Liver (tissue), 3 donors: ENCODE measurements around the gene LCE1E.

Experiments used
- CTCF ChIP-seq: fragments of 150-350 bp; IDR thresholded peaks from 2 replicates; pipeline ENCODE4 v1.5.1; 2017; ENCODE audit warnings: improper control_type of control experiment, low read depth, low read length; ENCODE audit not compliant: missing input control
- EGR1 ChIP-seq, 2 donors: IDR thresholded peaks; 2 replicates each; pipeline ENCODE4 v1.6.1; 2016 to 2018; ENCODE audit warnings: antibody characterized with exemption in 2 of 2, low read depth in 2 of 2
- GABPA ChIP-seq, 2 donors: IDR thresholded peaks in 1 of 2; conservative IDR thresholded peaks in 1 of 2; 2 replicates each; pipeline ENCODE4 v1.6.1; 2016; ENCODE audit warnings: antibody characterized with exemption in 2 of 2, mild to moderate bottlenecking in 1 of 2, moderate library complexity in 1 of 2
- HNF4A ChIP-seq, 2 donors: conservative IDR thresholded peaks; 2 replicates each; pipeline ENCODE4 v1.6.1; 2016; ENCODE audit warnings: antibody characterized with exemption in 2 of 2, mild to moderate bottlenecking in 2 of 2
- HNF4G ChIP-seq: IDR thresholded peaks from 2 replicates; pipeline ENCODE4 v1.6.1; 2016; ENCODE audit warnings: antibody characterized with exemption
- JUND ChIP-seq, 2 donors: IDR thresholded peaks; 2 replicates each; pipeline ENCODE4 v1.6.1; 2016; ENCODE audit warnings: antibody characterized with exemption in 2 of 2
- MAX ChIP-seq: IDR thresholded peaks from 2 replicates; pipeline ENCODE4 v1.6.1; 2016; ENCODE audit warnings: antibody characterized with exemption
- RAD21 ChIP-seq, 2 donors: IDR thresholded peaks; 2 replicates each; pipeline ENCODE4 v1.6.1; 2016; ENCODE audit warnings: antibody characterized with exemption in 2 of 2, mild to moderate bottlenecking in 2 of 2
- REST ChIP-seq: IDR thresholded peaks from 2 replicates; pipeline ENCODE4 v1.6.1; 2016; ENCODE audit warnings: antibody characterized with exemption, mild to moderate bottlenecking
- SP1 ChIP-seq: IDR thresholded peaks from 2 replicates; pipeline ENCODE4 v1.6.1; 2018; ENCODE audit warnings: antibody characterized with exemption, mild to moderate bottlenecking
- TAF1 ChIP-seq: conservative IDR thresholded peaks from 2 replicates; pipeline ENCODE4 v1.6.1; 2016; ENCODE audit warnings: antibody characterized with exemption, mild to moderate bottlenecking
- YY1 ChIP-seq: IDR thresholded peaks from 2 replicates; pipeline ENCODE4 v1.6.1; 2016; ENCODE audit warnings: antibody characterized with exemption, mild to moderate bottlenecking
- ZBTB33 ChIP-seq: IDR thresholded peaks from 2 replicates; pipeline ENCODE4 v1.6.1; 2016; ENCODE audit warnings: antibody characterized with exemption
- donor health status: healthy.
- donor health status: healthy.

- no peak for TF ChIP-seq CTCF
- TF ChIP-seq HNF4A (conservative IDR thresholded peaks at IDR 0.05): no peak
- TF ChIP-seq RAD21 (IDR thresholded peaks at IDR 0.05): no peak
- TF ChIP-seq TAF1: no peak
- no peak for TF ChIP-seq YY1
- TF ChIP-seq EGR1 (IDR thresholded peaks at IDR 0.05; ENCODE audit: low read depth in 2 of 2): no peak
- no peak for TF ChIP-seq MAX
- no peak for TF ChIP-seq ZBTB33
- no peak for TF ChIP-seq GABPA (IDR thresholded peaks at IDR 0.05 in 1 of 2, conservative IDR thresholded peaks at IDR 0.05 in 1 of 2)
- no peak for TF ChIP-seq REST
- TF ChIP-seq JUND (IDR thresholded peaks at IDR 0.05): no peak
- TF ChIP-seq HNF4G: no peak
- no peak for TF ChIP-seq SP1
Measured at GRCh38 chr1:152806576-152806975, 20.5 kb downstream of the LCE1E start, which contains the start of gene LCE1C.
